ENCODE measurements around the gene MAPK12.

DNA sequence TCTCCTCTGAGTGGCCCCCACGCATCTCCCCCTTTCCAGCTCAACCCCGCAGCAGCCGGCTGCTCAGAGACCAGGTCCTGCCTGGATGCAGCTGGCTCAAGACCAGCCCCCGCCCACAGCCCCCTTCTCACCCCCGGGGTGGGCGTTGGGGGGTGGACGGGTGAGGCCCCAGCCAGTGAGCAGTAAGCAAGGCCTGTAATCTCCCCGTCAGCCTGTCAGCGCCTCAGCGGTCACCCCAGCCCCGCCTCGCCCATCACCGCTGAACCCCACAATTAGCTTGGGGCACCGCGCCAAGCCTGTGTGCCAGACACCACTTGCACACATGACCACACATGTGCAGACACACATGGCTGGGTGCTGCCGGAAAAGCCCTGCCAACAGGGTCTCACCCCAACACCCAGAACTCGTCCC lies 40.1 kb upstream of the MAPK12 start:
- TF ChIP-seq, protein P1, sequence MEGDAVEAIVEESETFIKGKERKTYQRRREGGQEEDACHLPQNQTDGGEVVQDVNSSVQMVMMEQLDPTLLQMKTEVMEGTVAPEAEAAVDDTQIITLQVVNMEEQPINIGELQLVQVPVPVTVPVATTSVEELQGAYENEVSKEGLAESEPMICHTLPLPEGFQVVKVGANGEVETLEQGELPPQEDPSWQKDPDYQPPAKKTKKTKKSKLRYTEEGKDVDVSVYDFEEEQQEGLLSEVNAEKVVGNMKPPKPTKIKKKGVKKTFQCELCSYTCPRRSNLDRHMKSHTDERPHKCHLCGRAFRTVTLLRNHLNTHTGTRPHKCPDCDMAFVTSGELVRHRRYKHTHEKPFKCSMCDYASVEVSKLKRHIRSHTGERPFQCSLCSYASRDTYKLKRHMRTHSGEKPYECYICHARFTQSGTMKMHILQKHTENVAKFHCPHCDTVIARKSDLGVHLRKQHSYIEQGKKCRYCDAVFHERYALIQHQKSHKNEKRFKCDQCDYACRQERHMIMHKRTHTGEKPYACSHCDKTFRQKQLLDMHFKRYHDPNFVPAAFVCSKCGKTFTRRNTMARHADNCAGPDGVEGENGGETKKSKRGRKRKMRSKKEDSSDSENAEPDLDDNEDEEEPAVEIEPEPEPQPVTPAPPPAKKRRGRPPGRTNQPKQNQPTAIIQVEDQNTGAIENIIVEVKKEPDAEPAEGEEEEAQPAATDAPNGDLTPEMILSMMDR (IDR thresholded peaks at IDR 0.05), result no peak
- no peak for TF ChIP-seq POLR2A (IDR thresholded peaks at IDR 0.05)

Data from thyroid gland (tissue), 4 donors.